Left ventricle myocardium inferior (tissue), 1 donor: Measurements from ENCODE around the gene DBH. TPM values are rescaled to one million over a fixed set of nuclear protein-coding genes. Genes with fewer than 3 reads are reported as not detected.

ENCODE experiments used
- DNase-seq: peaks from one replicate; pipeline ENCODE4 v3.0.0-alpha.2; 2020
- H3K27ac ChIP-seq: fragments of 200-600 bp; replicated peaks from 2 replicates; pipeline ENCODE4 v1.8.0; 2021
- H3K27me3 ChIP-seq: fragments of 200-600 bp; 2 replicates; pipeline ENCODE4 v1.8.0; 2021; ENCODE audit warnings: low read depth
- H3K36me3 ChIP-seq: fragments of 200-600 bp; 2 replicates; pipeline ENCODE4 v1.8.0; 2021
- H3K4me1 ChIP-seq: fragments of 200-600 bp; 2 replicates; pipeline ENCODE4 v1.8.0; 2021
- H3K4me3 ChIP-seq: fragments of 200-600 bp; 2 replicates; pipeline ENCODE4 v1.8.0; 2021; ENCODE audit warnings: mild to moderate bottlenecking, moderate library complexity
- H3K9me3 ChIP-seq: fragments of 200-600 bp; replicated peaks from 2 replicates; pipeline ENCODE4 v1.8.0; 2021
- intact Hi-C: fragments of 100-400 bp; cut with micrococcal nuclease; formaldehyde crosslinking; loops from one replicate; pipeline ENCODE4 v1.11.0; 2022
- total RNA-seq: library from RNA; stranded (reverse); fragmentation: NEBNext Ultra II Directional; extraction: Animal tissue kit (Norgen Biotek cat#: 25700); gene quantifications from one replicate; pipeline ENCODE4 v1.2.1, GENCODE V29; 2021
- TF ChIP-seq, protein P1 (sequence below): fragments of 200-600 bp; IDR thresholded peaks from 2 replicates; pipeline ENCODE4 v1.8.0; 2021; ENCODE audit warnings: antibody characterized with exemption, mild to moderate bottlenecking, borderline replicate concordance
- donor health status: DM: no; HTN: yes; CAD: no; lungs with severe emphysema.

Gene DBH
- total RNA-seq, 1 donor from 2014 or later: not detected

DNA sequence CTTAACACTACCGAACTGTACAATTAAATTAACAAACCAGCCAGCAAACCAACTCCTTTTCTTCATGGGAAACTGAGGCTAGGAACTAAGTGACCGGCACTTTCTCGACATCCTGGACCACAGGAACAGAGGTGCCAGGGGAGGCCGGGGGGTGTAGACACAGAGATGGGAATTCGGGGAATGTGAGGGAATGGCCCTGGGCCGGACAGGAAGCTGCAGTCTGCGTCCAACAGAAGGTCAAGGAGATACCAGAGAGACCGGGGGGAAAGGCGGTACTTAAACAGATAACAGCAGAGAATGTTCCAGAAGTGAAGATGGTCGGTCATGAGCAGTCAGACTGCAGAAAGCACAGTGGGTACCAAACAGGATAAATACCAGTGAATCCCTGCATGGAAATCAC lies 40.3 kb downstream of the DBH start:
- H3K4me3 ChIP-seq: no peak overlapping the region

DNA sequence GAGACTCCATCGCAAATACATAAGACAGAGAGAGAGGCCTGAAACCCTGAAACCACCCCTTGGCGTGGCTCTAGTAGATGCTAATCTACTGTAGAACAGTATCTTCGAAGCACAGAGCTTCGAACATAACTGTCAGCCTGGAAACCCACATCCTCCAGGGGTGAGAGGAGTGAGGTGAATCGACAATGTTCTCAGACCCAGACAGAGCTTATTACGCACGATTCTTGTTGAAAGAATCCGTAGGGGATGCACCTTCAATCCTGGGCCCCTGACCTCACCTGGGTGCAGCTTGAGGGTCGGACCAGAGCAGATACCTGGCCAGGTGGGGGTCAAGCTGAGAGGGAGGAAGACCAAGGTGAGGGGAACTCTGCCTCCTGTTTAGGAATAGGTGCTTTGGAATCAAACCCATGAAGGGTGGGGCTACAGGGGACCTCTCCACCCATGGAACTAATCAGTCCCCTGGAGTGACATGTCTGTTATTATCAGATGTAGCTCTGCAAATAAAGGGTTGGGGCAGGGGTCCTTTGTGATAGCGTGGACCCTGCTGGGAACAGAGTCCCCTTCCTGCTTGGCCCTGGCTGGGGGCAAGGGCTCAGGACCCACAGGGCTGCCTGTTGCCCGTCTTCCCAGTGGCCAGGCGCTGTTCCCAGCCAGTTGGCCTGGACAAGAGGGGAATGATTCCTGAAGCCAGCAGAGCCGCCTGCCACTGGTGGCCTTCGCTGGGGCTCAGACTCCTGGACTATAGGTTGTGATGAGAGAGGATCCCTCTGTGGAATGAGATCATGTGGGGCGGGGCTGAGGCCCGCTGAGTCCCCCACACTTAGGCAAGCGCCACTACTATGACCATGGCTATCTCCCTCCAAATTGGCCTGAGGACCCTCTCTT lies 41.2 kb downstream of the DBH start:
- H3K27me3 ChIP-seq: peaks cover 28% of the 10 kb centered on the region
- H3K36me3 ChIP-seq: no peaks in the 10 kb centered on the region
- no peak overlapping the region for H3K27ac ChIP-seq
- H3K4me3 ChIP-seq: no peak overlapping the region
- TF ChIP-seq, protein P1, sequence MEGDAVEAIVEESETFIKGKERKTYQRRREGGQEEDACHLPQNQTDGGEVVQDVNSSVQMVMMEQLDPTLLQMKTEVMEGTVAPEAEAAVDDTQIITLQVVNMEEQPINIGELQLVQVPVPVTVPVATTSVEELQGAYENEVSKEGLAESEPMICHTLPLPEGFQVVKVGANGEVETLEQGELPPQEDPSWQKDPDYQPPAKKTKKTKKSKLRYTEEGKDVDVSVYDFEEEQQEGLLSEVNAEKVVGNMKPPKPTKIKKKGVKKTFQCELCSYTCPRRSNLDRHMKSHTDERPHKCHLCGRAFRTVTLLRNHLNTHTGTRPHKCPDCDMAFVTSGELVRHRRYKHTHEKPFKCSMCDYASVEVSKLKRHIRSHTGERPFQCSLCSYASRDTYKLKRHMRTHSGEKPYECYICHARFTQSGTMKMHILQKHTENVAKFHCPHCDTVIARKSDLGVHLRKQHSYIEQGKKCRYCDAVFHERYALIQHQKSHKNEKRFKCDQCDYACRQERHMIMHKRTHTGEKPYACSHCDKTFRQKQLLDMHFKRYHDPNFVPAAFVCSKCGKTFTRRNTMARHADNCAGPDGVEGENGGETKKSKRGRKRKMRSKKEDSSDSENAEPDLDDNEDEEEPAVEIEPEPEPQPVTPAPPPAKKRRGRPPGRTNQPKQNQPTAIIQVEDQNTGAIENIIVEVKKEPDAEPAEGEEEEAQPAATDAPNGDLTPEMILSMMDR: no peak
- intact Hi-C loops: no loop called here
- peak; percentile 8 for DNase-seq
- H3K9me3 ChIP-seq: no peaks in the 10 kb centered on the region
- peaks cover 21% of the 10 kb centered on the region for H3K4me1 ChIP-seq

More for the DNA sequence above, 40.3 kb downstream of the DBH start:
- Histone ChIP-seq H3K36me3 (no peaks in the 10 kb centered on the region), H3K9me3 (peaks cover 3% of the 10 kb centered on the region), H3K4me1 (peaks cover 20% of the 10 kb centered on the region), H3K27me3 (peaks cover 33% of the 10 kb centered on the region), H3K27ac (no peak overlapping the region)
- intact Hi-C loops: no loop called here
- TF ChIP-seq, protein P1: no peak
- DNase-seq: no peak

DNA sequence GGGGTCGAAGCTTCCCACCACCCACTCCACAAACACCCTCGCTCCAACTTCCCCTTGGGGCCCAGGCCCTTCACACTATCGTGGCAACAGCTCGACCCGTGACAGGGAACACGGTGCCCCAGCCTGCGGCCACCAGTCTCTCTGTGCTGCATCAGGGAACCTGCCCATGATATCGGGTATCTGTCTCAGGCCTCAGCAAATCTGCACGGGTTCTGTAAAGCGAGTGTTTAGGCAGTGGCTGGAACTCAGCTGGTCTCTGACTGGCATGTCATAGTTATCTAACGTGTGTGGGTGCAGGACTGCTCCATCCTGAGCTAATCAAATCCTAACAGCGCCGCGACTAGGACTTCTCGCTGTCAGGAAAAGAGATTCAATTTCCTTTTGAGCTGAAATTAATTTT lies 42.9 kb downstream of the DBH start:
- Histone ChIP-seq H3K36me3 (no peaks in the 10 kb centered on the region), H3K4me1 (peaks cover 36% of the 10 kb centered on the region), H3K27ac (peak overlapping the region; percentile 48), H3K4me3 (peak overlapping the region; percentile 37), H3K9me3 (no peaks in the 10 kb centered on the region), H3K27me3 (peaks cover 14% of the 10 kb centered on the region)
- DNase-seq: no peak
- intact Hi-C loops: no loop called here
- TF ChIP-seq, protein P1: no peak

DNA sequence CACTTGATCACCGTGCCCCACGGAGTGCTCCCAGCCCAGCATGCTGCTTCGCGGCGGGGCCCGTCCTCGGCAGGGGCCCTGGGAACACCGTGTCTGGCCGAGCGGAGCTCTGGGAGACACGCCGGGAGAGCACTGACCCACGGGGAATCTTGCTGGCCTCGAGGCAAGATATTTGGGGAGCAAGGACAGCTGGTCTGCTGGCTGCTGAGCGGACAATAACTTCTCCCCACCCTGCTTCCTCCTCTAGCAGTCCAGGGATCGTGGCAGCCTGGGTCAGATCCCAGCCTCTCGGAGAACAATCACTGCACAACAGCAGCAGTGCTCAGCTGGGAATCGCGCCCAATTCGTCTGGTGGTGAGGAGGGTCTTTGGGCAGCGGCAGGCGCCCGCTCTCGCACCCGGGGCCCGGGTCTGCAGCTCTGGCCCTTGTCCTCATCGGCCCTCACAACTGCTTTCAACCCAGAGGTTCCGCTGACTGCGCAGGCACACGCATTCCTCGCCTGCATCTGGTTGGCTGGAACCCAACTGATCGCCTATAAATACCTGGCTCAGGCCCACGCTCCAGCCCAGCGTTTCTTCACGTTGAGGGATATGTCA lies 43.4 kb downstream of the DBH start:
- no peaks in the 10 kb centered on the region for H3K36me3 ChIP-seq
- TF ChIP-seq, protein P1: no peak
- peak; percentile 56 for DNase-seq
- H3K4me3 ChIP-seq: peak overlapping the region; percentile 37
- no peaks in the 10 kb centered on the region for H3K9me3 ChIP-seq
- H3K27me3 ChIP-seq: peaks cover 13% of the 10 kb centered on the region
- intact Hi-C loops: no loop called here
- peaks cover 41% of the 10 kb centered on the region for H3K4me1 ChIP-seq
- H3K27ac ChIP-seq: peak overlapping the region; percentile 48

DNA sequence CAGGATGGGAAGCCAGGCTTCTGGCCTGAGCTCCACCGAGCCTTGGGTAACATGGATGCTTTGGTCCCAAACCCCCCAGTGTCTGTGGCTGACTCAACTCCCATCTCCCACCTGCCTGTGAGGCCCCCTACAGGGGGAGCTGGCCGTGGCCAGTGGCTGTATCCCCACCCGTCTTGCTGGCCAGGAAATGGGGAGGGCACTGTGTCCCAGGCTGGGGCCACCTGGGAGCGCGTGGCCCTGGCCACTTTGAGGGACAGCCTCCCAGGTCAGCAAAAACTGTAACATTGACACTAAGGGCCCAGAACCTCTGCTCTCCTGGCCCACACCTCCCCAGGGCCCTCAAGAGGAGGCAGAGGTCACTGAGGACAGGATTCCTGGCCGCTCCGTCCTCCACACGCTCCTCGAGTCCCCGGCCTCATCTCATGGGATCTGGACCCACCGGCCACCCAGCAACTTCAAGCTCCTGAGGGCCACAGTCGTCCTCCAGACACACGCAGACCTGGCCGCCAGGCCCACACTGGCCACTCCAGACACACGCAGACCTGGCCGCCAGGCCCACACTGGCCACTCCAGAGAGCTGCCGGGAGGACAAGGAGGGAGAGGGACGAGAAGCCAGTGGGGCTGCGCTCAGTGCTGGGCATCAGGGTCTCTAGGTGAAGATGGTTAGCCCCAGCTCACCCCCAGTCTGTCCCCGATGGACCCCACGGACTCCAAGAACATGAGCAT lies 44.2 kb downstream of the DBH start:
- peaks cover 9% of the 10 kb centered on the region for H3K27me3 ChIP-seq
- peaks cover 48% of the 10 kb centered on the region for H3K4me1 ChIP-seq
- no peak overlapping the region for H3K4me3 ChIP-seq
- intact Hi-C loops: no loop called here
- H3K27ac ChIP-seq: peak overlapping the region; percentile 48
- TF ChIP-seq, protein P1: no peak
- no peaks in the 10 kb centered on the region for H3K9me3 ChIP-seq
- peak; percentile 11 for DNase-seq
- no peaks in the 10 kb centered on the region for H3K36me3 ChIP-seq
